NB4 (cell line): ENCODE data around the gene INPP5D.

Source experiments
- MYC ChIP-seq: IDR thresholded peaks from 2 replicates; pipeline ENCODE4 v1.6.1; 2011; ENCODE audit warnings: low read depth, low read length
- POLR2A ChIP-seq: IDR thresholded peaks from 2 replicates; pipeline ENCODE4 v1.6.1; 2011; ENCODE audit warnings: mild to moderate bottlenecking; ENCODE audit not compliant: insufficient read length; ENCODE audit errors: extremely low read depth
- TF ChIP-seq, protein P1 (sequence below): IDR thresholded peaks from one replicate; pipeline ENCODE4 v1.5.1; 2012; ENCODE audit warnings: low read depth, low read length

DNA sequence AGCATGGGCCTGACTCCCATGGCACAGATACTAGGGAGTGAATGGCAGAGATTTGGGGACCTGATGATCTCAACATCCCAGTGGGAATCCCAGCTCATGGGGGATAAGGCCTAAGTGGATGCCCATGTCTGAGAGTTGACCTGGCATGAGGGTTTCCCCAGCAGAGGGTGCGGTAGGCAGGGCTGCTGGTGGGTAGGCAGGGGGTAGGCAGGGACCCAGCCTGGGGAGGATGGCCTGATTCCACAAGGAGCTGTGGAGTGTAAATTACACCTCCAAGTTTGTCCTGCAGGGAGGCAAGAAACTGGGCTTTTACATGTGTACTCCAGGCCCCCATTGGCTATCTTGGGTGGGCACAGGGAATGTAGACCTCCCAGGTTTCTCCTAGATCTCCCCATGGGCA lies 46.9 kb downstream of the INPP5D start:
- TF ChIP-seq POLR2A (no peak), MYC (no peak)
- TF ChIP-seq, protein P1, sequence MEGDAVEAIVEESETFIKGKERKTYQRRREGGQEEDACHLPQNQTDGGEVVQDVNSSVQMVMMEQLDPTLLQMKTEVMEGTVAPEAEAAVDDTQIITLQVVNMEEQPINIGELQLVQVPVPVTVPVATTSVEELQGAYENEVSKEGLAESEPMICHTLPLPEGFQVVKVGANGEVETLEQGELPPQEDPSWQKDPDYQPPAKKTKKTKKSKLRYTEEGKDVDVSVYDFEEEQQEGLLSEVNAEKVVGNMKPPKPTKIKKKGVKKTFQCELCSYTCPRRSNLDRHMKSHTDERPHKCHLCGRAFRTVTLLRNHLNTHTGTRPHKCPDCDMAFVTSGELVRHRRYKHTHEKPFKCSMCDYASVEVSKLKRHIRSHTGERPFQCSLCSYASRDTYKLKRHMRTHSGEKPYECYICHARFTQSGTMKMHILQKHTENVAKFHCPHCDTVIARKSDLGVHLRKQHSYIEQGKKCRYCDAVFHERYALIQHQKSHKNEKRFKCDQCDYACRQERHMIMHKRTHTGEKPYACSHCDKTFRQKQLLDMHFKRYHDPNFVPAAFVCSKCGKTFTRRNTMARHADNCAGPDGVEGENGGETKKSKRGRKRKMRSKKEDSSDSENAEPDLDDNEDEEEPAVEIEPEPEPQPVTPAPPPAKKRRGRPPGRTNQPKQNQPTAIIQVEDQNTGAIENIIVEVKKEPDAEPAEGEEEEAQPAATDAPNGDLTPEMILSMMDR = no peak
